Neuronal stem cell (in vitro differentiated cells): ENCODE data around the gene PARD3B.

ENCODE experiments used
- DNase-seq: peaks from one replicate; pipeline ENCODE4 v3.0.0-alpha.2; 2013; ENCODE audit warnings: low spot score
- H2AFZ ChIP-seq: one replicate; pipeline ENCODE4 v1.6.1; 2013; ENCODE audit warnings: mild to moderate bottlenecking, low read length, inconsistent platforms
- H2AK5ac ChIP-seq: 2 replicates; pipeline ENCODE4 v1.6.1; 2013; ENCODE audit warnings: low read depth, mild to moderate bottlenecking, inconsistent platforms, low read length, moderate library complexity, mixed read lengths
- H2BK120ac ChIP-seq: 2 replicates; pipeline ENCODE4 v1.6.1; 2013; ENCODE audit warnings: low read depth, mild to moderate bottlenecking, inconsistent platforms, low read length, moderate library complexity, mixed read lengths
- H2BK12ac ChIP-seq: one replicate; pipeline ENCODE4 v1.6.1; 2013; ENCODE audit warnings: low read length, inconsistent platforms
- H2BK15ac ChIP-seq: 2 replicates; pipeline ENCODE4 v1.6.1; 2013; ENCODE audit warnings: mild to moderate bottlenecking, low read length, inconsistent platforms, mixed read lengths
- H2BK5ac ChIP-seq: one replicate; pipeline ENCODE4 v1.6.1; 2013; ENCODE audit warnings: inconsistent platforms, mild to moderate bottlenecking, low read length, moderate library complexity
- H3K14ac ChIP-seq: one replicate; pipeline ENCODE4 v1.6.1; 2013; ENCODE audit warnings: low read length, inconsistent platforms
- H3K18ac ChIP-seq: 2 replicates; pipeline ENCODE4 v1.6.1; 2013; ENCODE audit warnings: low read length, inconsistent platforms
- H3K23ac ChIP-seq: 2 replicates; pipeline ENCODE4 v1.6.1; 2013; ENCODE audit warnings: low read depth, mild to moderate bottlenecking, mixed read lengths, low read length, inconsistent platforms; ENCODE audit not compliant: poor library complexity
- H3K27ac ChIP-seq: replicated peaks from 3 replicates; pipeline ENCODE4 v1.5.1; 2013; ENCODE audit warnings: low read length, inconsistent platforms
- H3K27me3 ChIP-seq, 3 experiments: 2 replicates each; pipeline ENCODE4 v1.6.1; 2013; ENCODE audit warnings: low read length in 3 of 3, mild to moderate bottlenecking in 2 of 3, inconsistent platforms in 1 of 3, low read depth in 1 of 3, mixed read lengths in 1 of 3, moderate library complexity in 1 of 3; ENCODE audit not compliant: control insufficient read depth in 3 of 3, insufficient read depth in 3 of 3
- H3K36me3 ChIP-seq, 2 donors: replicated peaks in 1 of 2; 2 replicates each; pipeline ENCODE4 v1.6.1; 2013; ENCODE audit warnings: low read length in 2 of 2; ENCODE audit not compliant: control insufficient read depth in 2 of 2, insufficient read depth in 2 of 2
- H3K4ac ChIP-seq: 2 replicates; pipeline ENCODE4 v1.6.1; 2013; ENCODE audit warnings: inconsistent platforms, mild to moderate bottlenecking, low read length, moderate library complexity
- H3K4me1 ChIP-seq, 2 donors: 1 replicate in 1 of 2; 2 replicates in 1 of 2; pipeline ENCODE4 v1.6.1; 2013; ENCODE audit warnings: low read length in 2 of 2, low read depth in 1 of 2; ENCODE audit not compliant: control insufficient read depth in 2 of 2, insufficient read depth in 1 of 2
- H3K4me2 ChIP-seq: one replicate; pipeline ENCODE4 v1.6.1; 2013; ENCODE audit warnings: mild to moderate bottlenecking, low read length, inconsistent platforms; ENCODE audit not compliant: insufficient read depth, poor library complexity, severe bottlenecking
- H3K4me3 ChIP-seq, 2 donors: 2 replicates each; pipeline ENCODE4 v1.5.1; 2013; ENCODE audit warnings: low read length in 2 of 2, mild to moderate bottlenecking in 2 of 2, inconsistent platforms in 1 of 2, moderate library complexity in 1 of 2
- H3K79me1 ChIP-seq: one replicate; pipeline ENCODE4 v1.6.1; 2013; ENCODE audit warnings: low read depth, mild to moderate bottlenecking, inconsistent platforms, low read length, moderate library complexity
- H3K9ac ChIP-seq: one replicate; pipeline ENCODE4 v1.6.1; 2013; ENCODE audit warnings: mild to moderate bottlenecking, low read depth, low read length, inconsistent platforms; ENCODE audit not compliant: poor library complexity
- H3K9me3 ChIP-seq, 2 donors: replicated peaks in 1 of 2; 2 replicates each; pipeline versions ENCODE3 to v1.6.1; 2013; ENCODE audit warnings: low read length in 2 of 2, mild to moderate bottlenecking in 2 of 2, inconsistent platforms in 1 of 2, low read depth in 1 of 2, mixed read lengths in 1 of 2, moderate library complexity in 1 of 2; ENCODE audit not compliant: control insufficient read depth in 2 of 2, insufficient read depth in 1 of 2
- H4K8ac ChIP-seq: one replicate; pipeline ENCODE4 v1.6.1; 2013; ENCODE audit warnings: low read depth, mild to moderate bottlenecking, inconsistent platforms, low read length, moderate library complexity
- H4K91ac ChIP-seq: one replicate; pipeline ENCODE4 v1.6.1; 2013; ENCODE audit warnings: low read length, low read depth, mild to moderate bottlenecking, inconsistent platforms; ENCODE audit not compliant: poor library complexity
- WGBS, 2 donors: extraction: QIAGEN DNeasy Blood & Tissue Kit; methylation state at CpG; one replicate each; pipeline ENCODE4 v1.1.7; 2013; ENCODE audit warnings: missing lambda C conversion rate in 2 of 2, mixed read lengths in 1 of 2; ENCODE audit not compliant: insufficient read length in 2 of 2, insufficient replicate concordance in 1 of 2; ENCODE audit errors: extremely low coverage in 2 of 2; 5-methylcytosine and 5-hydroxymethylcytosine counted together

Gene PARD3B

DNA sequence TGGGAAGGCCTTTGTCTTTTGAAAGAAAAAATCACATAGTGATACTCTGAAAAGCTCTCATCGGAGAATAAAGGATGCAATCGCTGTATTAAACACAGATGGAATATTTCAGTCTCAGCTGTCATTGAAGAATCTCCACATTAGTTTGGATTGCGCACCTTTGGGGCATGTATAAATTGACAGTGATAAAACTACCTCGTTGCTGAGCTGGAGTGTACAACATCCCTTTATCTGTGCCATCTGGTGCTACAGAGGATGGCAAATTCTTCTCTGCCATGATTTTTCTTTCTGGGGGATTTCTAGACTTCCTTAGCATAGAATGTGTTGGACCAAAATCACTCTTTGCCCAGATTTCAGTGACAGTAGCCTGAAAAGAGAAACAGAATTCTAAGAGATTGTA, 185.3 kb downstream of the PARD3B start:
- Histone ChIP-seq H3K14ac (no peak overlapping the region), H2BK12ac (no peak overlapping the region), H4K91ac (no peak overlapping the region), H3K4me3 (no peak overlapping the region), H4K8ac (no peak overlapping the region), H2BK120ac (no peak overlapping the region), H3K9me3 (no peaks in the 10 kb centered on the region), H3K4me1 (peaks cover 0 to 7% of the 10 kb centered on the region in 2 donors), H3K79me1 (no peaks in the 10 kb centered on the region), H3K18ac (no peak overlapping the region), H3K36me3 (no peaks in the 10 kb centered on the region), H2AFZ (no peak overlapping the region), H2AK5ac (no peak overlapping the region), H2BK15ac (no peak overlapping the region), H3K27me3 (no peaks in the 10 kb centered on the region), H3K23ac (no peak overlapping the region), H3K9ac (no peak overlapping the region), H3K4me2 (no peak overlapping the region), H2BK5ac (no peak overlapping the region), H3K4ac (no peak overlapping the region), H3K27ac (no peak overlapping the region)
- DNase-seq, result no peak
- WGBS, 2 donors, result no CpG with 5 or more reads among the region's 4 CpGs

DNA sequence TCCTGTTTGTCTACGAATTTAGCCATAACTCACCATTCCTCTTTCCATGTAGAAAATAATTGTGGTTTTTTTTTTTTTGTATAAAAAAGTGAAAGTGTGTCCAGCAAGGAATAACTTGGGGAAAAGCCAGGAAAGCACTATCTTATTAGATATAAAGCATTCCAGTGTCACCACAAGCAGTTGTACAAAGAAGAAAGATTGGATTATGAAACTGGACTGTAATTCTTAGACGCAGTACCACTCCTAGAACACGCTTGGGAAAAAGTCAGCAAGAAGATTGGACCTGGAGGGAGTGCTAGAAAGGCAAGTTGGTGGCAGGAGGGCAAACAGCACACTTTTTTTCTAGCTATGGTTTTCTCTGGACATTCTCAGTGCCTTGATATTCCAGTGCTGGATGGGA, 186.7 kb downstream of the PARD3B start:
- Histone ChIP-seq H3K9me3 (no peaks in the 10 kb centered on the region), H3K4me3 (no peak overlapping the region), H3K27me3 (no peaks in the 10 kb centered on the region), H4K8ac (no peak overlapping the region), H3K27ac (no peak overlapping the region), H3K14ac (no peak overlapping the region), H3K36me3 (no peaks in the 10 kb centered on the region), H2AFZ (no peak overlapping the region), H3K18ac (no peak overlapping the region), H3K4me1 (peaks cover 0 to 5% of the 10 kb centered on the region in 2 donors), H3K23ac (no peak overlapping the region), H2BK120ac (no peak overlapping the region), H2BK5ac (no peak overlapping the region), H3K79me1 (no peaks in the 10 kb centered on the region), H3K4ac (no peak overlapping the region), H2BK12ac (no peak overlapping the region), H3K4me2 (no peak overlapping the region), H2AK5ac (no peak overlapping the region), H3K9ac (no peak overlapping the region), H4K91ac (no peak overlapping the region), H2BK15ac (no peak overlapping the region)
- DNase-seq, result no peak
- WGBS, 2 donors, result no CpG with 5 or more reads among the region's 3 CpGs

GRCh38 chr2:204737296-204737695, 192.0 kb downstream of the PARD3B start:
- H3K9me3 ChIP-seq, result peaks cover 0 to 15% of the 10 kb centered on the region in 2 donors
- no peak overlapping the region for H3K23ac ChIP-seq
- no peak overlapping the region for H3K27ac ChIP-seq
- H3K27me3 ChIP-seq, result no peaks in the 10 kb centered on the region
- no peak overlapping the region for H3K4ac ChIP-seq
- no peak overlapping the region for H3K18ac ChIP-seq
- no peak overlapping the region for H2AK5ac ChIP-seq
- no peak overlapping the region for H4K8ac ChIP-seq
- H3K36me3 ChIP-seq, result no peaks in the 10 kb centered on the region
- no peaks in the 10 kb centered on the region for H3K79me1 ChIP-seq
- no peak overlapping the region for H3K9ac ChIP-seq
- H2BK120ac ChIP-seq, result no peak overlapping the region
- H3K4me2 ChIP-seq, result no peak overlapping the region
- H3K4me3 ChIP-seq, result no peak overlapping the region
- H2BK12ac ChIP-seq, result no peak overlapping the region
- no peak overlapping the region for H4K91ac ChIP-seq
- no peak overlapping the region for H3K14ac ChIP-seq
- H3K4me1 ChIP-seq, result no peaks in the 10 kb centered on the region
- H2BK5ac ChIP-seq, result no peak overlapping the region
- H2BK15ac ChIP-seq, result no peak overlapping the region
- no peak for DNase-seq
- no CpG with 5 or more reads among the region's 1 CpG for WGBS, 2 donors
- no peak overlapping the region for H2AFZ ChIP-seq

GRCh38 chr2:204738721-204739120, 193.4 kb downstream of the PARD3B start:
- no peak overlapping the region for H3K23ac ChIP-seq

More at GRCh38 chr2:204738721-204739120, 193.4 kb downstream of the PARD3B start:
- Histone ChIP-seq H3K4ac (no peak overlapping the region), H3K9ac (no peak overlapping the region), H2BK5ac (no peak overlapping the region), H3K18ac (no peak overlapping the region), H3K27me3 (no peaks in the 10 kb centered on the region), H4K8ac (no peak overlapping the region), H3K4me2 (no peak overlapping the region), H3K27ac (no peak overlapping the region), H3K4me1 (no peaks in the 10 kb centered on the region), H3K14ac (no peak overlapping the region), H4K91ac (no peak overlapping the region), H2BK15ac (no peak overlapping the region), H2BK120ac (no peak overlapping the region), H3K36me3 (no peaks in the 10 kb centered on the region), H2AFZ (no peak overlapping the region), H3K4me3 (no peak overlapping the region), H3K79me1 (no peaks in the 10 kb centered on the region), H2BK12ac (no peak overlapping the region), H3K9me3 (peaks cover 0 to 15% of the 10 kb centered on the region in 2 donors), H2AK5ac (no peak overlapping the region)
- WGBS, 2 donors, result no CpG with 5 or more reads among the region's 1 CpG
- DNase-seq, result no peak
